Panc1 (cell line): ENCODE results near the gene SLC38A10. TPM values are rescaled to one million over a fixed set of nuclear protein-coding genes. Genes with fewer than 3 reads are reported as not detected.
A peak's percentile ranks its signal among the peaks of the same experiment; 100 is the strongest.

Experiments
- ATAC-seq: fragments of 200-7000 bp; cut with Tn5 transposase; 2 replicates; pipeline ENCODE4 v1.9.1; 2020; ENCODE audit warnings: mild to moderate bottlenecking, moderate library complexity
- BruUV-seq: library from RNA; stranded (reverse); fragments of 400-500 nt; replicated peaks from 2 replicates; lab custom pipeline; 2021; lab: Mats Ljungman, UMichigan
- CTCF ChIA-PET: fragments of 300-600 bp; sonication (Branson Sonifier 250); formaldehyde crosslinking; loops from one replicate; lab custom pipeline; 2022; ENCODE audit warnings: antibody characterized with exemption; lab: Charles Lee
- POLR2A ChIA-PET: fragments of 300-600 bp; sonication (Branson Sonifier 250); formaldehyde crosslinking; loops from one replicate; lab custom pipeline; 2022; ENCODE audit warnings: antibody characterized with exemption; lab: Charles Lee
- DNase-seq: peaks from one replicate; pipeline ENCODE4 v3.0.0-alpha.2; 2010; ENCODE audit warnings: low read depth, low spot score
- H3K27ac ChIP-seq: 2 replicates; pipeline ENCODE4 v1.5.1; 2011; ENCODE audit warnings: mild to moderate bottlenecking, low read length, inconsistent platforms
- H3K27me3 ChIP-seq: fragments of 200-500 bp; sonication (Bioruptor generic); 2 replicates; pipeline ENCODE4 v1.6.0; 2014; ENCODE audit warnings: low read length, inconsistent platforms; ENCODE audit not compliant: control insufficient read depth, insufficient read depth
- H3K36me3 ChIP-seq: fragments of 200-500 bp; sonication (Bioruptor generic); 2 replicates; pipeline ENCODE4 v1.5.1; 2014; ENCODE audit warnings: inconsistent platforms, mild to moderate bottlenecking, low read length, moderate library complexity; ENCODE audit not compliant: control insufficient read depth, insufficient read depth
- H3K4me1 ChIP-seq: 2 replicates; pipeline ENCODE4 v1.5.1; 2011; ENCODE audit warnings: inconsistent platforms, mild to moderate bottlenecking, low read length, moderate library complexity; ENCODE audit not compliant: control insufficient read depth, insufficient read depth
- H3K4me3 ChIP-seq, 2 experiments: 2 replicates each; pipeline ENCODE4 v1.5.1; 2011 to 2012; ENCODE audit warnings: low read depth in 2 of 2, low read length in 2 of 2, mild to moderate bottlenecking in 2 of 2, inconsistent platforms in 1 of 2, moderate library complexity in 1 of 2
- H3K9me3 ChIP-seq: fragments of 200-500 bp; sonication (Bioruptor generic); 2 replicates; pipeline ENCODE4 v1.5.1; 2014; ENCODE audit warnings: low read depth, mild to moderate bottlenecking, inconsistent platforms, low read length, moderate library complexity; ENCODE audit not compliant: control insufficient read depth, insufficient read depth
- POLR2AphosphoS5 ChIP-seq: IDR thresholded peaks from 2 replicates; pipeline ENCODE4 v1.6.1; 2012; ENCODE audit warnings: mild to moderate bottlenecking, low read depth, low read length, moderate library complexity
- SIN3A ChIP-seq: IDR thresholded peaks from 2 replicates; pipeline ENCODE4 v1.6.1; 2012; ENCODE audit warnings: low read depth, mild to moderate bottlenecking, low read length, moderate library complexity, borderline replicate concordance; ENCODE audit not compliant: insufficient read depth
- TCF7L2 ChIP-seq: IDR thresholded peaks from 2 replicates; pipeline ENCODE4 v1.6.1; 2011; ENCODE audit warnings: mild to moderate bottlenecking, low read depth, low read length, inconsistent platforms
- in situ Hi-C: cut with HindIII; loops from 2 replicates; pipeline ENCODE4 v1.10.0; 2016; ENCODE audit warnings: low sequenced_read_pairs, low pct_unique_long_range_greater_than_20kb
- intact Hi-C: fragments of 100-400 bp; cut with micrococcal nuclease; formaldehyde crosslinking; loops from one replicate; pipeline ENCODE4 v1.10.0; 2022; ENCODE audit not compliant: unreplicated experiment
- total RNA-seq: library from RNA; stranded (reverse); gene quantifications from one replicate; pipeline ENCODE4 v1.2.1, GENCODE V29; 2021; ENCODE audit not compliant: unreplicated experiment
- TF ChIP-seq, protein P1 (sequence below): fragments of 450-650 bp; IDR thresholded peaks from 2 replicates; pipeline ENCODE4 v1.5.1; 2017; ENCODE audit warnings: mild to moderate bottlenecking
- TF ChIP-seq, protein P2 (sequence below), 2 experiments: IDR thresholded peaks; 2 replicates each; pipeline ENCODE4 v1.6.1; 2011 to 2012; ENCODE audit warnings: low read depth in 2 of 2, control low read depth in 1 of 2, low read length in 1 of 2, mild to moderate bottlenecking in 1 of 2, moderate library complexity in 1 of 2; ENCODE audit not compliant: insufficient read depth in 1 of 2

SLC38A10 gene
- total RNA-seq, 1 experiment from 2014 or later = 188 TPM

DNA sequence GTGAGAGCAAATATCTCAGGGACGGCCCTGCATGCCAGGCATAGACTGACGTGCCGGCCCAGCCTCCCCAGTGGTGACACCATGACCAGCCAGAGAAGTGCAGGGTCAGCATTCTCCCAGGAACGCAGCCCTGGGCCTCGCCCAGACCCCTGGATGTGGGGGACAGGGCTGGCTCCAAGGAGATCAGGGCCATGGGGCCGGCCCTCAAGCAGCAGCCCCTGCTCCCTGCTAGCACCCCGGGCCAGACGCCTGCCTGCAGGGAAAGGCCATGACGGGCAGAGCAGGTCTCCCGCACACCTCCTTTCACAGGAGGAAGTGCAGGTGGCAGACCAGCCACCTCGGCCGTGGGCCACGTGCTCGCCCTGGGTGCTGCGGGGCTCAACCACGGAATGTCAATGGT, 46.5 kb downstream of the SLC38A10 start:
- H3K9me3 ChIP-seq = no peaks in the 10 kb centered on the region
- intact Hi-C loops = no loop called here
- H3K4me1 ChIP-seq = peaks cover 14% of the 10 kb centered on the region
- H3K27ac ChIP-seq = no peak overlapping the region
- in situ Hi-C loops = no loop called here
- ChIA-PET CTCF (no interaction called here), POLR2A (interaction anchor here (0.8 kb wide), 1 partner anchor 62 kb away, joined by 3 read pairs; no protein-coding TSS in a partner anchor)
- no TSS peak for BruUV-seq
- no peaks in the 10 kb centered on the region for H3K27me3 ChIP-seq
- H3K36me3 ChIP-seq = 0 out of 2 replicates have a peak, but pooled peaks cover 3% of the 10 kb centered on the region
- DNase-seq = no peak
- ATAC-seq = no peak
- TF ChIP-seq TCF7L2 (no peak), SIN3A (no peak)
- TF ChIP-seq, protein P1, sequence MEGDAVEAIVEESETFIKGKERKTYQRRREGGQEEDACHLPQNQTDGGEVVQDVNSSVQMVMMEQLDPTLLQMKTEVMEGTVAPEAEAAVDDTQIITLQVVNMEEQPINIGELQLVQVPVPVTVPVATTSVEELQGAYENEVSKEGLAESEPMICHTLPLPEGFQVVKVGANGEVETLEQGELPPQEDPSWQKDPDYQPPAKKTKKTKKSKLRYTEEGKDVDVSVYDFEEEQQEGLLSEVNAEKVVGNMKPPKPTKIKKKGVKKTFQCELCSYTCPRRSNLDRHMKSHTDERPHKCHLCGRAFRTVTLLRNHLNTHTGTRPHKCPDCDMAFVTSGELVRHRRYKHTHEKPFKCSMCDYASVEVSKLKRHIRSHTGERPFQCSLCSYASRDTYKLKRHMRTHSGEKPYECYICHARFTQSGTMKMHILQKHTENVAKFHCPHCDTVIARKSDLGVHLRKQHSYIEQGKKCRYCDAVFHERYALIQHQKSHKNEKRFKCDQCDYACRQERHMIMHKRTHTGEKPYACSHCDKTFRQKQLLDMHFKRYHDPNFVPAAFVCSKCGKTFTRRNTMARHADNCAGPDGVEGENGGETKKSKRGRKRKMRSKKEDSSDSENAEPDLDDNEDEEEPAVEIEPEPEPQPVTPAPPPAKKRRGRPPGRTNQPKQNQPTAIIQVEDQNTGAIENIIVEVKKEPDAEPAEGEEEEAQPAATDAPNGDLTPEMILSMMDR = no peak
- TF ChIP-seq, protein P2, sequence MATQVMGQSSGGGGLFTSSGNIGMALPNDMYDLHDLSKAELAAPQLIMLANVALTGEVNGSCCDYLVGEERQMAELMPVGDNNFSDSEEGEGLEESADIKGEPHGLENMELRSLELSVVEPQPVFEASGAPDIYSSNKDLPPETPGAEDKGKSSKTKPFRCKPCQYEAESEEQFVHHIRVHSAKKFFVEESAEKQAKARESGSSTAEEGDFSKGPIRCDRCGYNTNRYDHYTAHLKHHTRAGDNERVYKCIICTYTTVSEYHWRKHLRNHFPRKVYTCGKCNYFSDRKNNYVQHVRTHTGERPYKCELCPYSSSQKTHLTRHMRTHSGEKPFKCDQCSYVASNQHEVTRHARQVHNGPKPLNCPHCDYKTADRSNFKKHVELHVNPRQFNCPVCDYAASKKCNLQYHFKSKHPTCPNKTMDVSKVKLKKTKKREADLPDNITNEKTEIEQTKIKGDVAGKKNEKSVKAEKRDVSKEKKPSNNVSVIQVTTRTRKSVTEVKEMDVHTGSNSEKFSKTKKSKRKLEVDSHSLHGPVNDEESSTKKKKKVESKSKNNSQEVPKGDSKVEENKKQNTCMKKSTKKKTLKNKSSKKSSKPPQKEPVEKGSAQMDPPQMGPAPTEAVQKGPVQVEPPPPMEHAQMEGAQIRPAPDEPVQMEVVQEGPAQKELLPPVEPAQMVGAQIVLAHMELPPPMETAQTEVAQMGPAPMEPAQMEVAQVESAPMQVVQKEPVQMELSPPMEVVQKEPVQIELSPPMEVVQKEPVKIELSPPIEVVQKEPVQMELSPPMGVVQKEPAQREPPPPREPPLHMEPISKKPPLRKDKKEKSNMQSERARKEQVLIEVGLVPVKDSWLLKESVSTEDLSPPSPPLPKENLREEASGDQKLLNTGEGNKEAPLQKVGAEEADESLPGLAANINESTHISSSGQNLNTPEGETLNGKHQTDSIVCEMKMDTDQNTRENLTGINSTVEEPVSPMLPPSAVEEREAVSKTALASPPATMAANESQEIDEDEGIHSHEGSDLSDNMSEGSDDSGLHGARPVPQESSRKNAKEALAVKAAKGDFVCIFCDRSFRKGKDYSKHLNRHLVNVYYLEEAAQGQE (IDR thresholded peaks at IDR 0.05; ENCODE audit: insufficient read depth in 1 of 2, low read depth in 2 of 2, low read length in 1 of 2) = no peak
- no peak overlapping the region for H3K4me3 ChIP-seq

DNA sequence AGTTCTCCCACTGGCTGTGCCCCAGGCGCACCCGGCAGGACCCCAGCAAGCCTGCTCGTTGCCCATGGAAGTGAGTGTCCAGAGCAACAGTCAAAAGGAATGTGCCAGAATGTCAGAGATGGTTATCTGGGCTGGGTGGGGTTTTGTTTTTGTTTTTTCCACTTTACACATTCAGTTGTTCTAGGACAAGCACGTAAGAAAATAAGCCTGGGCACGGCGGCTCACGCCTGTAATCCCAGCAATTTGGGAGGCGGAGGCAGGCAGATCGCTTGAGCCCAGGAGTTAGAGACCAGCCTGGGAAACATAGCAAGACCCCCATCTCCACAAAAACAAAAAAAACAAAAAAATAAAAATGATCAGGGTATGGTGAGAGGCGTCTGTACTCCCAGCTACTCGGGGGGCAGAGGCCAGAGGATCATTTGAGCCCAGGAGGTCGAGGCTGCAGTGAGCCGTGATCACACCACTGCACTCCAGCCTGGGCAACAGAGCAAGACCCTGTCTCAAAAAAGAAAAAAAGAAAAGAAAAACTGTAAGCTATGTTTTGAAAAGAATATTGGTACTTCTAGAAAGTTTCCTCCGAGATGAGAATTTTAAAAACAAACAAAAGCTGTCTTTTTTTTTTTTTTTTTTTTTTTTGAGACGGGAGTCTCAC, 47.6 kb downstream of the SLC38A10 start:
- CTCF ChIA-PET = interaction anchor here (0.6 to 0.7 kb wide), 2 partner anchors 8 to 47 kb away, joined by 3 to 9 read pairs; partner anchors contain the start of genes NDUFAF8 and TEPSIN
- Histone ChIP-seq H3K4me1 (peaks cover 23% of the 10 kb centered on the region), H3K9me3 (no peaks in the 10 kb centered on the region), H3K4me3 (no peak overlapping the region), H3K36me3 (0 out of 2 replicates have a peak, but pooled peaks cover 3% of the 10 kb centered on the region), H3K27ac (no peak overlapping the region), H3K27me3 (no peaks in the 10 kb centered on the region)
- ATAC-seq = no peak
- DNase-seq = no peak
- intact Hi-C loops = no loop called here
- POLR2A ChIA-PET = no interaction called here
- in situ Hi-C loops = no loop called here
- BruUV-seq = TSS peak; percentile 84
- TF ChIP-seq, protein P1 = no peak
- TF ChIP-seq, protein P2 (IDR thresholded peaks at IDR 0.05; ENCODE audit: insufficient read depth in 1 of 2, low read depth in 2 of 2, low read length in 1 of 2) = no peak
- no peak for TF ChIP-seq POLR2AphosphoS5
- TF ChIP-seq SIN3A = no peak
